Right kidney (tissue), 9 donors: ENCODE results near the gene LARP4B.

Experiments
- DNase-seq: peaks from one replicate; pipeline ENCODE4 v3.0.0-alpha.2; 2016
- long read RNA-seq, 8 donors: transcript quantifications; one replicate each; lab custom pipeline, GENCODE V29; 2026

LARP4B gene
- long read RNA-seq, donor 1, full-length matches to known transcripts, result 1 of 1 reads
- long read RNA-seq, donor 1, partial matches to known transcripts, result 0 of 1 reads
- long read RNA-seq, donor 1, other reads (novel, unspliced or antisense), result 0 of 1 reads
- long read RNA-seq, donor 2, result 0 reads
- long read RNA-seq, donor 3, full-length matches to known transcripts, result 5 of 5 reads
- long read RNA-seq, donor 3, partial matches to known transcripts, result 0 of 5 reads
- long read RNA-seq, donor 3, other reads (novel, unspliced or antisense), result 0 of 5 reads
- long read RNA-seq, donor 4, full-length matches to known transcripts, result 8 of 14 reads
- long read RNA-seq, donor 4, partial matches to known transcripts, result 6 of 14 reads
- long read RNA-seq, donor 4, other reads (novel, unspliced or antisense), result 0 of 14 reads
- long read RNA-seq, donor 5, full-length matches to known transcripts, result 3 of 3 reads
- long read RNA-seq, donor 5, partial matches to known transcripts, result 0 of 3 reads
- long read RNA-seq, donor 5, other reads (novel, unspliced or antisense), result 0 of 3 reads
- long read RNA-seq, donor 6, partial matches to known transcripts, result 5 of 5 reads
- long read RNA-seq, donor 6, other reads (novel, unspliced or antisense), result 0 of 5 reads
- long read RNA-seq, donor 7, full-length matches to known transcripts, result 5 of 12 reads
- long read RNA-seq, donor 7, partial matches to known transcripts, result 7 of 12 reads
- long read RNA-seq, donor 7, other reads (novel, unspliced or antisense), result 0 of 12 reads
- long read RNA-seq, donor 8, full-length matches to known transcripts, result 4 of 4 reads
- long read RNA-seq, donor 8, partial matches to known transcripts, result 0 of 4 reads
- long read RNA-seq, donor 8, other reads (novel, unspliced or antisense), result 0 of 4 reads

- DNase-seq, result peak; percentile 93
Measured at GRCh38 chr10:931326-932318, at the start of gene LARP4B. Gene LARP4B (minus strand): TSS chr10:931705. CDS start chr10:885721, 45,984 bp downstream.

DNA sequence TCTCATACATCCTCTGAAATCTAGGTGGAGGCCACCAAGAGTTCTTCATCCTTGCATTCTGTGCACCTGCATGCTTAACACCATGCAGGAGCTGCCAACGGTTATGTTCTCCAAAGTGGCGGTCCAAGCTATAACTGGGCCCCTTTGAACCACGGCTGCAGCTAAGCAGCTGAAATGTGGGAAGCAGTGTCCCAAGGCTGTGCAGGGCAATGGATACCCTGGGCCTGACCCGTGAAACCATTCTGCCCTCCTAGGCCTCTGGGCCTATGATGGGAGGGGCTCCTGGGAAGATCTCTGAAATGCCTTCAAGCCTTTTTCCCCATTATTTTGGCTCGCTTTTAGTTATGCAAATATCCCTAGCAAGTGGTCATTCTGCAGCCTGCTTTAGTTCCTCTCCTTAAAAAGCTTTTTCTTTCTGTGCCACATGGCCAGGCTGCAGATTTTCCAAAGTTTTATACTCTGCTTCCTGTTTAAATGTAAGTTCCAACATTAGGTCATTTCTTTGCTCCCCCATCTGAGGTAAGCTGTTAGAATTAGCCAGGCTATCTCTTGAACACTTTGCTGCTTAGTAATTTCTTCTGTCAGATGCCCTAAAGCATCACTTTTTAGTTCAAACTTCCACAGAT lies 49.1 kb upstream of the LARP4B start:
- DNase-seq, result no peak

DNA sequence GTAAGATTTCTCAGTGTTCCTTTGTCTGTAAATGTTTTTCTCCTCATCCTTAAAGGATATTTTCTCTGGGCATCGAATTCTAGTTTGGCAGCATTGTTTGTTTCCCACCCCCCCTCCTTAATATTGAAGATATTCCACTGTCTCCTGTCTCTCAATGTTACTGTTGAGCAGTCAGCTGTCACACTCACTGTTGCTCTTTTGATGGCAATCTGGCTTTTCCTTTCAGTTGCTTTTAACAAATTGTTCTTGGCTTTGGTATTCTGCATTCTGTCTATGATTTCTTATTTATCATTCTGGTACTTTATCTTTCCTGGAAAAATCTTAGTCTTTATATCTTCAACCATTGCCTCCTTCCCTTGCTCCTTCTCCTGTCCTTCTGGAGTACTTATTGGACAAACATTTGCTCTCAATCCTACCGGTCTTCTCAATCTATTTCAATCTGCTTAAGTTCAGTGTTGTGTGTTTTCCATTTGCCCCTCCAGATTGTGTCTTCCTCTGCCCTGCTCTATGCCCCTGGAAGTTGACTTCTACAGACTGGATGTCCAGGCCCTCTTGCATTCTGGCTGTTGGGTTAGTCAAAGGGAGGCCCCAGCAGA lies 47.4 kb upstream of the LARP4B start:
- DNase-seq, result no peak

DNA sequence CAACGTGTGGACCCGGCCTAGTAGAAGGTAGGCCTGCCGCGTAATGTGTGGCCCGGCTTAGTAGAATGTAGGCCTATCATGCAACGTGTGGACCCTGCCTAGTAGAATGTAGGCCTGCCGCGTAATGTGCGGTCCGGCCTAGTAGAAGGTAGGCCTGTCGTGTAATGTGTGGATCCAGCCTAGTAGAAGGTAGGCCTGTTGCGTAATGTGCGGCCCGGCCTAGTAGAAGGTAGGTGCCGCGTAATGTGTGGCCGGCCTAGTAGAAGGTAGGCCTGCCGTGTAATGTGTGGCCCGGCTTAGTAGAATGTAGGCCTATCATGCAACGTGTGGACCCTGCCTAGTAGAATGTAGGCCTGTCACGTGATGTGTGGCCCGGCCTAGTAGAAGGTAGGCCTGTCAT lies 44.8 kb upstream of the LARP4B start:
- DNase-seq, result no peak

GRCh38 chr10:974785-975074 lies 43.2 kb upstream of the LARP4B start:
- no peak for DNase-seq

DNA sequence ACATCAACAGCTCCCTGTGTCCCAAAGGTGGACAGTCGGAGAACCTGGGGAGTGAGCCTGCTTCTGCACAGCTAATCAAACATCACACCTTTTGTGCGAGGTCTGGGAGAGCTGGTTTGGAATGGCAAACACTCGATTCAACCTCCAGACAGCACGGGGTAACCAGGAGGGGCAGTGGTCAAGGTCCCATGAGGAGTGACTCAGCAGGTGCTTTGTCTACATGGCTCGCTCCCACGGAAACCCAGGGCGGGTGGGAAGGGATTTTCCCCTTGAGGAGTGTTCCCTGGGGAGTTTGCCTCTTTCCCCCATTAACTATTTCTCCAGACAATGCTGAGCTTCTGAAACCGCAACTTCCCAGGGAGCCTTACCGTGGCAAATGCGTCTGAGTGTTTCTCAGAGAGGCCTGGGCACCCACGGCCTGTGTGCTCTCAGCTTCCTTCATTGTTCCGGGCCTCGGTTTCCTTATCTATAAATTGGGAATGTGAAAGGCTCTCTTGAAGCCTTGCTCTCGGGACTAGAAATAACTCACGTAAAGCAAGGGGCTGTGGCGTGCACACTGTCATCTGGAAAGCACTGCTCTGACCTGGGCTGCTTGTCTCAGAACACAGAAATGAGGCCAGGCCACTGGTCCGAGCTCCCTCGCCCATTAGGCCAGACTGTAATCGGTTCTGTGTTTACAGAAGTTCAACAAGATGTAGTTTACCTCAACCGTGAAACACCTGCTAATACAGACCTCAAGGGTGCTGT lies 42.7 kb upstream of the LARP4B start:
- DNase-seq, result no peak

- no peak for DNase-seq
Measured at GRCh38 chr10:972763-973162, 41.3 kb upstream of the LARP4B start.

GRCh38 chr10:971613-972012 lies 40.1 kb upstream of the LARP4B start:
- no peak for DNase-seq

DNA sequence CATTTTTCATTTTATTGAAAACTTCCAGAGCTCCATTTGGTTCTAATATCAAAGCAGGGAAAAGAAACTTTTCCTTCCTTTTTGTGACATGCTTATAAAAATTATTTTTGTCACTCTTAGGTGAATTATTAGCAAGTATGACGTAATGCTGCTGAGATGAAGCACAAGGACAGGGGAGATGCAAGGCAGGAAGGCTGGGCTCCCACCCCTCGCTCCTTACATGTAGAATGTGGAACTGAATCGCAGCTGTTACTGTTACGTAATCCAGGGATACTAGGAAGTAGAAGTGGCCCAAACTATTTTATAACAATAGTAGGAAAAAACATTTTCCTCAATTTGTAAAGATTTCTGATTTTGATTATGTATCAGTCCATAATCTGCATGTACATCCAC lies 39.6 kb upstream of the LARP4B start:
- DNase-seq, result no peak

GRCh38 chr10:970311-971149 lies 39.0 kb upstream of the LARP4B start:
- DNase-seq, result peak; percentile 34

DNA sequence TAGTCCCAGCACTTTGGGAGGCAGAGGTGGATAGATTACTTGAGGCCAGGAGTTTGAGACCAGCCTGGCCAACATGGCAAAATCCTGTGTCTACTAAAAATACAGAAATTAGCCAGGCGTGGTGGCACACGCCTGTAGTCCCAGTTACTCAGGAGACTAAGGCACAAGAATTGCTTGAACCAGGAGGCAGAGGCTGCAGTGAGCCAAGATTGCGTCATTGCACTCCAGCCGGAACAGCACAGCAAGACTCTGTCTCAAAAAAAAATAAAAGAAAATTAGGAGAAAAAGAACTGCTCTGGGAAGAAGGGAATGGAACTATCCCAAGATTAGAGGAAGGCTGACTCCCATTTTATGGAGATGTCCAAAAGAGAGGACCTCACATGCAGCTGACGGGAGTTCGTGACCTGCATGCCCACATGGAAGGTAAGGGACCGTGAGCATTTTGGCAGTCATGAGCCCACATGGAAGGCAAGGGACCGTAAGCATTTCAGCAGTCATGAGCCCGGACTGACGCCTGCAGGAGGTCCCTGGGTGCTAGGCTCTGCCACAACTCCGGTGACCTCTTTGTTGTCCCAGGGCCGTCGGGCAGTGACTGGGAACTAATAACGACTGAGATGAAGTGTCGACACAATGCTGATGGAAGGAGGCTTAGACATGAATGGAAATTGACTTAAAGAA lies 38.1 kb upstream of the LARP4B start:
- no peak for DNase-seq

DNA sequence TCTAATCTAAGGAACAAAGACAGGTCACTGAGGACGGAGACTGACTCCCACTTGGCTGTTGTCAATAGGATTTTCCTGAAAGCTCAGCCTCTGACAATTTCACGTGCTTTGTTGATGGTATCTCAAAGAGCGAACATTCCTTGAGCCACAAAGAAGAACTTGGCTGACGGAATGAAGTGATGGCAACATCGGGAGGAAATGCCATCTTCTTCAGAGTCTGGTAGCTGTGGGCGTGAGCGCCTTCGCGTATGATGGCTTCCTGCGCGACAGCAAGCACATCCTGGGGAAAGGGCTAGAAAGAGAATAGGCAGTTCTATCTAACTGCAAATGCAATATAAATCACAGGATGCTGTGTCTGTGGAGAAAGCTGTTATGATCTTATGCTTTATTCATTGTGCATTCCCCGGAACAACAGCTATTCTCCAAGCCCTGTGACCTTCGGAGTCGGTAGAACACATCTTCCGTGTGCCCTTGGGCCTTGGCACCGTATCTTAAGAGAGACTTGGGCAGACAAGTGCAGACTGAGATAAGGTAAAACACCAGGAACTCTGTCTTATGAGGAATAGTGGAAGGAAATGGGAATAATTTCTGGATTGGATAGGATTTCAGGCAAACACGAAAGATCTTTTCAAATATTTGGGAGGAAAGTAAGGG lies 37.2 kb upstream of the LARP4B start:
- no peak for DNase-seq

DNA sequence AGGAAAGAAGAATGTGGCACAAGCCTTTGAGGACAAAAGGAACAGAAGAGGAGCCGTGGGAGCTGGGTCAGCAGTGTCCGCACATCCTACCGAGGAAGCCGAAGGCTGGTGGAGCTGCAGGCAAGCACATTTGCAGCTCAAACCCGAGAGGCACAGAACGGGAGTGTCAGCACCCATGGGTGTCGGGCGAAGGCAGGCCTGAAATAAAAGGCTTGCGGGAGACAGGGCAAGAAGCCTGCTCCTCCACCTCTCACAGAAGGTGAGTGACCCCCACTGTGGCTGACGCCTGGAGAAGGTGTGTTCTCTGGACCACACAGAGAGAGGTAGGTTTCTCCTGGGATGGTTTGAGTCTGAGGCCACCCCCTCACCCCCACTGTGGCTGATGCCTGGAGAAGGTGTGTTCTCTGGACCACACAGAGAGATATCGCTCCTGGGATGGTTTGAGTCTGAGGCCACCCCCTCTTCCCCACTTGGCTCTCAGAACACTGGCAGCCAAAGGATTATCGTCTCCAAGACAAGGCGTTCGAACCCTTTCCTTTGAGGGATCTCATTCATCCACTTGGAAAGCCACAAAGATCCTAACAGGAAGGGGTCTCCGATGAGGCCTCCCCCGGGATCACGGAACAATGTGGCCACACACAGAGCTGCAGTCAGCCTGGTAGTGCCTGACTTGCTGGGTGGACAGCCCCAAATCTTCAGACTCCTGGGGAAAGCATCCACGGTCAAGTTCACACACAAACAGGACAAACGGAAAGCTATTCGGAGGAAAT lies 35.1 kb upstream of the LARP4B start:
- DNase-seq, result no peak

DNA sequence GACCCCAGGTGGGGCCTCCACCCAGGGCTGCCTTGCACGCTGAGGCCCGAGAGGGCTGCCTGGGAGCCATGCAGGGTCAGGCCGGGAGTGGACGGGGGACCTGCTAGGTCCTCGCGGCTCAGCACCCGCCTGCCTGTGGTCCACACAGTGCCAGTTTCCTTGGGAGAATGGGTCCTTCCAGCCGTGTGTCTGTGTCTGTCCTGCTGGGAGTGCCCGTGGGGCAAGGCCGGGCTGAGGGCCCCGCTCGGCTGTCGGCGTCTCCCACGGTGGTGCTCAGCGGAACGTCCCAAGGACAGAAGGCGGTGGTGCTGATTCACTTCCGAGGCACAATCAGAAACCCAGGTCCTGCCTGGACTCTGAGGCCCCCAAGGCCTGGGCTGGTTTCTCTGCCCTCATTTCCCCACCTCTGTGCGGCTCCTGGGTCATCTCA lies 33.5 kb upstream of the LARP4B start:
- DNase-seq, result no peak

DNA sequence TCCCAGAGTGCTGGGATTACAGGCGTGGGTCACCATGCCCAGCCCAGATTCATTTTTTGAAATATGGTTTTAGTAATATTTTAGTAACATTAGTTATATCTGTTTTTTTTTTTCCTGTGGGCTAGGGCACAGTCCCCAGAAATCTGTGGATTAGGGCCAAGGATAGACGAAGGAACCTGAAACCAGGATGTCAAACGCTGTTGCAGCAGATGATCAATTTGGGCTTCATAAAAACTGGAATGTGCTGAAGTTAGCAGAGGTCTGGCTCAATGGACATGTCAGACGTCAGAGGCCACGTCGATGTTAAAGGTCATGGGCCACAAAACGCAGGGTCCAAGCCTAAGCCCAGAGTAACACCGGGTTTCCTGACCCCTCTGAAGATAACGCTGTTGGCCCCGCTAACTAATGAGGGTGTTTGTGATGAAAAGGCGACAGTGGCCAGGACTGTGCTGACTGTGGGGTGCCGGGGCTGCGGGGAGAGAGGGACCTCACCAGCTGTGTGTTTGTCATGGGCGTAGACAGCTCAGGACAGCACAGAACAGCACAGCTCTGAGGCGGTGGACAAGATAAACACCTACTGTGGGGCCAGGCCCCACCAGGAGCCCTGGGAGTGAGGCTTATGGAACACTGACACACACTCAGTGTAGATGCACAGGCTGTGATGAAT lies 32.9 kb upstream of the LARP4B start:
- no peak for DNase-seq

DNA sequence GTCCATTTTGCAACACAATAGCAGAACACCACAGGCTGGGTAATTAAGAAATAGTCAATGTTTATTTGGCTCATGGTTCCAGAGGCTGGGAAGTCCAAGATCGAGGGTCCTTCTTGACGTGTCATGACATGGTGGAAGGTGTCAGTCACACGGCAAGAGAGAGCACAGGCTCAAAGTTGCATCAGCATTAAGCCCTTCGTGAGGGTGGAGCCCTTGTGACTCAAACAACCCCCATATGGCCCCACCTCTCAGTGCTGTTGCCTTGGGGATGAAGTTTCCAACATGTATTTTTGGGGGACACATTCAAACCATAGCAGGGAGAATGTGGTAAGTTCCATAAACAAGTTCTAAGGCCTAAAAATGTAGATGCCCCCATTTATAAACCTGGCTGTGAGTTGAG lies 32.1 kb upstream of the LARP4B start:
- no peak for DNase-seq

- DNase-seq, result no peak
Measured at GRCh38 chr10:963186-963585, 31.7 kb upstream of the LARP4B start.
